ENCODE measurements around the gene APP. TPM values are rescaled to one million over a fixed set of nuclear protein-coding genes. Genes with fewer than 3 reads are reported as not detected.

APP gene
- total RNA-seq, 1 experiment from 2014 or later, result 266 TPM

GRCh38 chr21:26123012-26123411 lies 47.6 kb downstream of the APP start:
- H3F3A ChIP-seq (ENCODE audit: low read length, unreplicated experiment), result no peaks in the 10 kb centered on the region

GRCh38 chr21:26120828-26121227 lies 49.7 kb downstream of the APP start:
- no peaks in the 10 kb centered on the region for H3K9me2 ChIP-seq (replicated peaks; ENCODE audit: low read length)
- intact Hi-C loops (cut with micrococcal nuclease), result no loop called here
- ChIA-PET CTCF (no interaction called here), POLR2A (ENCODE audit: unreplicated experiment) (no interaction called here)
- TF ChIP-seq CTCF (conservative IDR thresholded peaks at IDR 0.05; ENCODE audit: low read depth, low read length), result no peak
- TF ChIP-seq EZH2 (IDR thresholded peaks at IDR 0.05; ENCODE audit: low read length, unreplicated experiment), result no peak
- TF ChIP-seq EZH2phosphoT487 (IDR thresholded peaks at IDR 0.05; ENCODE audit: borderline replicate concordance, low read length), result no peak
- peaks cover 16% of the 10 kb centered on the region; the same call in 1 of the 2 replicates for H4K20me1 ChIP-seq (ENCODE audit: low read length)
- H3K79me2 ChIP-seq (ENCODE audit: low read length), result peaks cover 77% of the 10 kb centered on the region
- no peaks in the 10 kb centered on the region; the same call in 1 of the 2 replicates for H3K36me3 ChIP-seq (ENCODE audit: low read depth, low read length)
- H3K4me3 ChIP-seq (ENCODE audit: low read length), result no peak overlapping the region
- no peaks in the 10 kb centered on the region for H3K9me3 ChIP-seq (ENCODE audit: low read length)
- H3K27ac ChIP-seq (ENCODE audit: low read length), result no peak overlapping the region
- H3K9ac ChIP-seq (ENCODE audit: low read length), result no peak overlapping the region
- no peak overlapping the region for H3K4me2 ChIP-seq (ENCODE audit: low read length)
- no peaks in the 10 kb centered on the region for H3K27me3 ChIP-seq (ENCODE audit: low read length)
- H3F3A ChIP-seq (ENCODE audit: low read length, unreplicated experiment), result no peaks in the 10 kb centered on the region
- ATAC-seq (no peak), DNase-seq (no peak)
- BruUV-seq (replicated peaks), result no TSS peak
- peaks cover 22% of the 10 kb centered on the region for H3K4me1 ChIP-seq (ENCODE audit: insufficient read depth, low read length)
- no peak overlapping the region for H2AFZ ChIP-seq (ENCODE audit: low read length)

More at GRCh38 chr21:26123012-26123411, 47.6 kb downstream of the APP start:
- Histone ChIP-seq H2AFZ (ENCODE audit: low read length) (no peak overlapping the region), H3K4me3 (ENCODE audit: low read length) (no peak overlapping the region), H3K4me2 (ENCODE audit: low read length) (no peak overlapping the region), H4K20me1 (ENCODE audit: low read length) (peaks cover 21% of the 10 kb centered on the region; the same call in 1 of the 2 replicates), H3K9me2 (replicated peaks; ENCODE audit: low read length) (no peaks in the 10 kb centered on the region), H3K27ac (ENCODE audit: low read length) (no peak overlapping the region), H3K79me2 (ENCODE audit: low read length) (peaks cover 85% of the 10 kb centered on the region), H3K36me3 (ENCODE audit: low read depth, low read length) (no peaks in the 10 kb centered on the region; the same call in 1 of the 2 replicates), H3K9ac (ENCODE audit: low read length) (no peak overlapping the region), H3K4me1 (ENCODE audit: insufficient read depth, low read length) (peaks cover 4% of the 10 kb centered on the region), H3K27me3 (ENCODE audit: low read length) (no peaks in the 10 kb centered on the region), H3K9me3 (ENCODE audit: low read length) (no peaks in the 10 kb centered on the region)
- TF ChIP-seq EZH2 (IDR thresholded peaks at IDR 0.05; ENCODE audit: low read length, unreplicated experiment) (no peak), CTCF (conservative IDR thresholded peaks at IDR 0.05; ENCODE audit: low read depth, low read length) (no peak), EZH2phosphoT487 (IDR thresholded peaks at IDR 0.05; ENCODE audit: borderline replicate concordance, low read length) (no peak)
- ChIA-PET CTCF (no interaction called here), POLR2A (ENCODE audit: unreplicated experiment) (no interaction called here)
- DNase-seq, result no peak
- no peak for ATAC-seq
- BruUV-seq (replicated peaks), result no TSS peak
- intact Hi-C loops (cut with micrococcal nuclease), result no loop called here

- H4K20me1 ChIP-seq (ENCODE audit: low read length), result peaks cover 8% of the 10 kb centered on the region; the same call in 1 of the 2 replicates
- no TSS peak for BruUV-seq (replicated peaks)
Observed at GRCh38 chr21:26119906-26120305, 50.7 kb downstream of the APP start.

More at GRCh38 chr21:26119906-26120305, 50.7 kb downstream of the APP start:
- Histone ChIP-seq H3K9ac (ENCODE audit: low read length) (no peak overlapping the region), H3K79me2 (ENCODE audit: low read length) (peaks cover 74% of the 10 kb centered on the region), H3K36me3 (ENCODE audit: low read depth, low read length) (no peaks in the 10 kb centered on the region), H3K27ac (ENCODE audit: low read length) (no peak overlapping the region), H3K9me3 (ENCODE audit: low read length) (no peaks in the 10 kb centered on the region), H3K4me3 (ENCODE audit: low read length) (no peak overlapping the region), H3K4me1 (ENCODE audit: insufficient read depth, low read length) (peaks cover 31% of the 10 kb centered on the region), H3K9me2 (replicated peaks; ENCODE audit: low read length) (no peaks in the 10 kb centered on the region), H2AFZ (ENCODE audit: low read length) (no peak overlapping the region), H3K4me2 (ENCODE audit: low read length) (no peak overlapping the region), H3F3A (ENCODE audit: low read length, unreplicated experiment) (no peaks in the 10 kb centered on the region), H3K27me3 (ENCODE audit: low read length) (no peaks in the 10 kb centered on the region)
- no peak for TF ChIP-seq CTCF (conservative IDR thresholded peaks at IDR 0.05; ENCODE audit: low read depth, low read length)
- TF ChIP-seq EZH2 (IDR thresholded peaks at IDR 0.05; ENCODE audit: low read length, unreplicated experiment), result no peak
- no peak for TF ChIP-seq EZH2phosphoT487 (IDR thresholded peaks at IDR 0.05; ENCODE audit: borderline replicate concordance, low read length)
- ATAC-seq, result no peak
- DNase-seq, result no peak
- intact Hi-C loops (cut with micrococcal nuclease), result no loop called here
- ChIA-PET CTCF (no interaction called here), POLR2A (ENCODE audit: unreplicated experiment) (no interaction called here)

All from PC-3 (cell line).